Activated CD8-positive, alpha-beta T cell treated with anti-CD3 and anti-CD28 coated beads for 36 hours (primary cell): ENCODE data around the gene LAMC1. TPM values are rescaled to one million over a fixed set of nuclear protein-coding genes. Genes with fewer than 3 reads are reported as not detected.

Experiments
- ATAC-seq: fragments of 200-7000 bp; cut with Tn5 transposase; one replicate; pipeline ENCODE4 v1.10.0; 2021; ENCODE audit warnings: mild to moderate bottlenecking, moderate library complexity
- CTCF ChIA-PET: fragments of 350-600 bp; sonication (Branson Sonifier 250); formaldehyde crosslinking; loops from one replicate; lab custom pipeline; 2021; ENCODE audit warnings: antibody characterized with exemption; lab: Charles Lee
- POLR2A ChIA-PET: fragments of 350-600 bp; sonication (Branson Sonifier 250); formaldehyde crosslinking; loops from one replicate; lab custom pipeline; 2021; ENCODE audit warnings: antibody characterized with exemption; lab: Charles Lee
- DNase-seq: peaks from one replicate; pipeline ENCODE4 v3.0.0-alpha.2; 2020
- H3K27ac Mint-ChIP-seq: one replicate; pipeline ENCODE4 v1.8.0; 2021; ENCODE audit warnings: mild to moderate bottlenecking, mixed read lengths
- H3K27me3 Mint-ChIP-seq: one replicate; pipeline ENCODE4 v1.8.0; 2021; ENCODE audit warnings: mixed read lengths
- H3K36me3 Mint-ChIP-seq: one replicate; pipeline ENCODE4 v1.8.0; 2021; ENCODE audit warnings: low read depth, mixed read lengths
- H3K4me1 Mint-ChIP-seq: one replicate; pipeline ENCODE4 v1.8.0; 2021; ENCODE audit warnings: low read depth, mixed read lengths
- H3K4me3 Mint-ChIP-seq: one replicate; pipeline ENCODE4 v1.8.0; 2021; ENCODE audit warnings: mild to moderate bottlenecking, moderate library complexity, mixed read lengths
- H3K9me3 Mint-ChIP-seq: one replicate; pipeline ENCODE4 v1.8.0; 2021; ENCODE audit warnings: mixed read lengths
- CTCF ChIP-seq: fragments of 200-600 bp; IDR thresholded peaks from one replicate; pipeline ENCODE4 v1.8.0; 2022; ENCODE audit warnings: antibody characterized with exemption, mild to moderate bottlenecking
- intact Hi-C: fragments of 100-400 bp; cut with micrococcal nuclease; formaldehyde crosslinking; loops from one replicate; pipeline ENCODE4 v1.10.0; 2022
- total RNA-seq, 2 experiments: library from RNA; stranded (reverse); gene quantifications; one replicate each; pipeline ENCODE4 v1.2.3, GENCODE V29; 2021

Gene LAMC1
- total RNA-seq, 2 experiments from 2014 or later: 0.22 to 0.23 TPM

GRCh38 chr1:183131166-183131565 is 107.9 kb downstream of the LAMC1 start:
- Mint-ChIP-seq H3K9me3 (no peaks in the 10 kb centered on the region), H3K27me3 (no peaks in the 10 kb centered on the region), H3K36me3 (no peaks in the 10 kb centered on the region), H3K27ac (no peak overlapping the region), H3K4me1 (peaks cover 7% of the 10 kb centered on the region), H3K4me3 (no peak overlapping the region)
- ChIA-PET POLR2A (no interaction called here), CTCF (no interaction called here)
- no peak for ATAC-seq
- TF ChIP-seq CTCF: no peak
- intact Hi-C loops: no loop called here
- DNase-seq: no peak

GRCh38 chr1:183135336-183135735 is 112.1 kb downstream of the LAMC1 start:
- ATAC-seq (no peak), DNase-seq (no peak)
- no peak for TF ChIP-seq CTCF
- H3K9me3 Mint-ChIP-seq: no peaks in the 10 kb centered on the region
- no peak overlapping the region for H3K4me3 Mint-ChIP-seq
- POLR2A ChIA-PET: no interaction called here
- H3K27me3 Mint-ChIP-seq: no peaks in the 10 kb centered on the region
- CTCF ChIA-PET: no interaction called here
- no peaks in the 10 kb centered on the region for H3K36me3 Mint-ChIP-seq
- H3K4me1 Mint-ChIP-seq: peaks cover 7% of the 10 kb centered on the region
- intact Hi-C loops: no loop called here
- no peak overlapping the region for H3K27ac Mint-ChIP-seq

- intact Hi-C loops: no loop called here
- no peak for ATAC-seq
- no peaks in the 10 kb centered on the region for H3K27me3 Mint-ChIP-seq
Observed at GRCh38 chr1:183137782-183138181, 114.6 kb downstream of the LAMC1 start.

GRCh38 chr1:183138301-183138700 is 115.1 kb downstream of the LAMC1 start:
- ChIA-PET POLR2A (no interaction called here), CTCF (no interaction called here)
- H3K27me3 Mint-ChIP-seq: no peaks in the 10 kb centered on the region
- no peaks in the 10 kb centered on the region for H3K4me1 Mint-ChIP-seq
- H3K4me3 Mint-ChIP-seq: no peak overlapping the region
- DNase-seq (no peak), ATAC-seq (no peak)
- intact Hi-C loops: no loop called here
- no peak overlapping the region for H3K27ac Mint-ChIP-seq
- H3K9me3 Mint-ChIP-seq: no peaks in the 10 kb centered on the region
- H3K36me3 Mint-ChIP-seq: no peaks in the 10 kb centered on the region
- no peak for TF ChIP-seq CTCF

More at GRCh38 chr1:183137782-183138181, 114.6 kb downstream of the LAMC1 start:
- CTCF ChIA-PET: interaction anchor here (0.6 kb wide), 1 partner anchor 240 kb away, joined by 3 read pairs; no protein-coding TSS in a partner anchor
- Mint-ChIP-seq H3K4me1 (no peaks in the 10 kb centered on the region), H3K27ac (no peak overlapping the region), H3K4me3 (no peak overlapping the region), H3K9me3 (no peaks in the 10 kb centered on the region), H3K36me3 (no peaks in the 10 kb centered on the region)
- POLR2A ChIA-PET: interaction anchor here (0.9 kb wide), 1 partner anchor 111 kb away, joined by 3 read pairs; no protein-coding TSS in a partner anchor
- TF ChIP-seq CTCF: no peak
- no peak for DNase-seq

- no peaks in the 10 kb centered on the region for H3K36me3 Mint-ChIP-seq
- intact Hi-C loops: no loop called here
- DNase-seq: no peak
- CTCF ChIA-PET: no interaction called here
- no peak for TF ChIP-seq CTCF
- no peaks in the 10 kb centered on the region for H3K4me1 Mint-ChIP-seq
- H3K27ac Mint-ChIP-seq: no peak overlapping the region
- H3K4me3 Mint-ChIP-seq: no peak overlapping the region
- no peaks in the 10 kb centered on the region for H3K9me3 Mint-ChIP-seq
- H3K27me3 Mint-ChIP-seq: no peaks in the 10 kb centered on the region
- POLR2A ChIA-PET: no interaction called here
- ATAC-seq: no peak
Observed at GRCh38 chr1:183139281-183139942, 116.2 kb downstream of the LAMC1 start.
